IPS DF 6.9 (cell line): ENCODE data around the gene DHDDS.

Experiments
- DNase-seq: peaks from one replicate; pipeline ENCODE4 v3.0.0-alpha.2; 2013; ENCODE audit warnings: low read depth, low spot score
- H3K27ac ChIP-seq: one replicate; pipeline ENCODE4 v1.5.1; 2013; ENCODE audit warnings: low read length, control low read depth
- H3K27me3 ChIP-seq: 2 replicates; pipeline ENCODE4 v1.6.1; 2013; ENCODE audit warnings: mild to moderate bottlenecking, low read length; ENCODE audit not compliant: control insufficient read depth, insufficient read depth
- H3K36me3 ChIP-seq: 2 replicates; pipeline ENCODE4 v1.6.1; 2013; ENCODE audit warnings: low read length; ENCODE audit not compliant: control insufficient read depth, insufficient read depth
- H3K4me1 ChIP-seq: 2 replicates; pipeline ENCODE4 v1.6.1; 2013; ENCODE audit warnings: low read length; ENCODE audit not compliant: control insufficient read depth, insufficient read depth
- H3K4me3 ChIP-seq: 2 replicates; pipeline ENCODE4 v1.5.1; 2013; ENCODE audit warnings: mild to moderate bottlenecking, low read length
- H3K9me3 ChIP-seq: 2 replicates; pipeline ENCODE4 v1.6.1; 2013; ENCODE audit warnings: low read length, inconsistent platforms; ENCODE audit not compliant: control insufficient read depth, insufficient read depth
- WGBS: extraction: QIAGEN DNeasy Blood & Tissue Kit; methylation state at CpG from one replicate; pipeline ENCODE4 v1.1.7; 2013; ENCODE audit warnings: mixed read lengths, missing lambda C conversion rate; ENCODE audit not compliant: insufficient read length, insufficient coverage; 5-methylcytosine and 5-hydroxymethylcytosine counted together

DHDDS gene

DNA sequence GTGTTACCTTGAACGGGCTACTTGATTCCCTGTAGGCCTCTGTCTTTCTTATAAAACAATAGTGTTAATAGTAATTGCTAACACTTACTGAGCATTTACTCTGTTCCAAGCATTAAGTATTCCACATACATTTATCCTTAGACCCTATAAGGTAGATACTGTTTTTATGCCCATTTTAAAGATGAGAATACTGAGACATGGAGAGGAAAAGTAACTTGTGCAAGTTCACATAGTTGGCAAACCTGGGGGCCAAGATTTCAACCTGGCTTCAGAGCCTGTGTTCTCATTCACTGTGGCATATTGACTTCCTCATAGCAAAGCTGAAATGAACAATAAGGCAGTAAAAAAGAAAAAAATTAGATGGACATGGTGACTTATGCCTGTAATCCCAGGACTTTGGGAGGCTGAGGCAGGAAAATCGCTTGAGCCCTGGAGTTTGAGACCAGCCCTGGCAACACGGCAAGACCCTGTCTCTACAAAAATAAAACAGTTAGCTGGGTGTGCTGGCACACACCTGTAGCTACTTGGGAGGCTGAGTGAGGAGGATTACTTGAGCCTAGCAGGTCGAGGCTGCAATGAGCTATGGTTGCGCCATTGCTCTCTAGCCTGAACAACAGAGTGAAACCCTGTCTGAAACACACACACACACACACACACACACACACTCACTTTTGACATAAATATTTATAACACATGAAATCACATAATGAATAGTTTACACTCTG, 20.5 kb downstream of the DHDDS start:
- Histone ChIP-seq H3K27me3 (no peaks in the 10 kb centered on the region), H3K9me3 (no peaks in the 10 kb centered on the region), H3K4me1 (no peaks in the 10 kb centered on the region), H3K36me3 (peaks cover 2% of the 10 kb centered on the region; the same call in 1 of the 2 replicates), H3K4me3 (no peak overlapping the region), H3K27ac (no peak overlapping the region)
- WGBS, result no CpG with 5 or more reads among the region's 5 CpGs
- DNase-seq, result no peak

DNA sequence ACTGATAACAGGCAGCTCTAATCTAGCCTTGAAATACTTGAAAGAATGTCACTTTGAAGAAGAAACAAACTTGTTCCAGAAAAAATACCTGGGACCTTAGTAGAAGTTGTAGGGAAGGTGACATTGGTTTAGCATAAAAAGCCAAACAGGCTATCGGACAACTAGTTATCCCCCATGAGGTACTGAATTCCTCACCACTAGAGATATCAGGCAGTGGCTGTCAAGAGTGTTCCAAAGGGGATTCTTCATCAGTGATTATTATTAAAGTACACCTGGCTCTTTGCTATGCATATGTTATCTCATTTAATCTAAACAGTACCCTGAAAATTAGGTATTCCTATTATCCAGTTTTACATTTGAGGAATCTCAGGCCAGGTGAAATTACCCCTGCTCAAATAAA, 27.0 kb downstream of the DHDDS start:
- WGBS, result no CpG with 5 or more reads among the region's 1 CpG
- no peaks in the 10 kb centered on the region for H3K27me3 ChIP-seq
- no peak overlapping the region for H3K27ac ChIP-seq
- H3K4me1 ChIP-seq, result no peaks in the 10 kb centered on the region
- no peak overlapping the region for H3K4me3 ChIP-seq
- peaks cover 4% of the 10 kb centered on the region; the same call in 1 of the 2 replicates for H3K36me3 ChIP-seq
- H3K9me3 ChIP-seq, result no peaks in the 10 kb centered on the region
- no peak for DNase-seq

DNA sequence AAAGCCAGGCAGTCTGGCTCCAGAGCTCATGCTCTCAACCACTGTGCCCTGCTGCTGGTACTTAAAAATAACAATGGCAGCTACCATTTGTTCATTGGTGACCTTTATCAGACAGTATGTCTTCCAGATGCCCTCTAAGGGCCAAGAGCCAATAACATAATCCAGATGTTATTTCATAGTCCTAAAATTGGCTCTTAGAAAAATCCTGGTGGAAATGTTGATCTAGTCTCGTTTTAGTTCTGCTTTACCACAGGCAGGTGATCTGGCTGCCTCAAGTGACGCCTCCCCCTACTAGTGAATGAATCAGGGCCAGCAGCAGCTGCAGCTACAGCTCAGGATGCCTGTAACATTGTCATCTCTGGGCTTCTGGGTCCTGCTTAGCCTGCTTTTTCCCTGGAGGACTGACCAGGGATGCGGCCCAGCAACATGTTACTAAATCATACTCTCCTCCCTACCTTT, 27.5 kb downstream of the DHDDS start:
- no CpG with 5 or more reads among the region's 3 CpGs for WGBS
- no peaks in the 10 kb centered on the region for H3K27me3 ChIP-seq
- no peaks in the 10 kb centered on the region for H3K4me1 ChIP-seq
- H3K9me3 ChIP-seq, result no peaks in the 10 kb centered on the region
- H3K27ac ChIP-seq, result no peak overlapping the region
- H3K36me3 ChIP-seq, result peaks cover 4% of the 10 kb centered on the region; the same call in 1 of the 2 replicates
- no peak for DNase-seq
- no peak overlapping the region for H3K4me3 ChIP-seq

DNA sequence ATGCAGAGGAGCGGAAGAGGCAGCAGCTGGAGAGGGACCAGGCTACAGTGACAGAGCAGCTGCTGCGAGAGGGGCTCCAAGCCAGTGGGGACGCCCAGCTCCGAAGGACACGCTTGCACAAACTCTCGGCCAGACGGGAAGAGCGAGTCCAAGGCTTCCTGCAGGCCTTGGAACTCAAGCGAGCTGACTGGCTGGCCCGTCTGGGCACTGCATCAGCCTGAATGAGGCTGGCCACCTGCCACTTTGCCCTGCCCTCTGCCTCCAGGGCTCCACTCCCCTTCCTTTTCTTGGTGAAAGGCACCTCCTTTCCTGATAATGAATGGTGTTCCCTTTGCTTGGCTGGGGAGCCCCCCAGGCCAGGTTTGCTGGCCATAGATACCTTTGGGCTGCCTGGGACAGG, 36.8 kb downstream of the DHDDS start:
- H3K27me3 ChIP-seq, result no peaks in the 10 kb centered on the region
- H3K4me3 ChIP-seq, result no peak overlapping the region
- H3K9me3 ChIP-seq, result no peaks in the 10 kb centered on the region
- H3K27ac ChIP-seq, result no peak overlapping the region
- peaks cover 17% of the 10 kb centered on the region; the same call in 1 of the 2 replicates for H3K36me3 ChIP-seq
- no CpG with 5 or more reads among the region's 10 CpGs for WGBS
- no peaks in the 10 kb centered on the region; the same call in 1 of the 2 replicates for H3K4me1 ChIP-seq
- DNase-seq, result no peak

DNA sequence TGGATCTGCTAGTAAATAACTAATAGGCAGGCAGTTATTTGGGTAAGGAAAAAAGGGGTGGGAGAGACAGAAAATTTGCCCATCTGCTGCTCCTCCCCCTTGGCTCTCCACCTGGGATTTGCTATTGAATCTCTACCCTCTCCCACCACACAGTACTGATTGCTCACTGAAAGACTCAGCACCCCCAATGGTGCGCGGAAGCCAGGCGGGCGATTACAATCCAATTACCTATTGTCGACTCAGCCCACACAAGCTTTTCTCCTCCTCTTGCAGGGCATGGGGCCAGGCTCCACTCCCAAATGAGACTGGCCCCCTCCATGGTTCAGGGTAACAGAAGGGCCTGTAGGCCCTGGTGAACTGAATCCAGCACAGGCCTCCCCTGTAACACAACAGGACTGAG, 37.4 kb downstream of the DHDDS start:
- H3K27me3 ChIP-seq, result no peaks in the 10 kb centered on the region
- peaks cover 20% of the 10 kb centered on the region; the same call in 1 of the 2 replicates for H3K36me3 ChIP-seq
- no peak overlapping the region for H3K27ac ChIP-seq
- no peaks in the 10 kb centered on the region; the same call in 1 of the 2 replicates for H3K4me1 ChIP-seq
- no peaks in the 10 kb centered on the region for H3K9me3 ChIP-seq
- no CpG with 5 or more reads among the region's 5 CpGs for whole genome bisulfite sequencing
- no peak for DNase-seq
- no peak overlapping the region for H3K4me3 ChIP-seq

DNA sequence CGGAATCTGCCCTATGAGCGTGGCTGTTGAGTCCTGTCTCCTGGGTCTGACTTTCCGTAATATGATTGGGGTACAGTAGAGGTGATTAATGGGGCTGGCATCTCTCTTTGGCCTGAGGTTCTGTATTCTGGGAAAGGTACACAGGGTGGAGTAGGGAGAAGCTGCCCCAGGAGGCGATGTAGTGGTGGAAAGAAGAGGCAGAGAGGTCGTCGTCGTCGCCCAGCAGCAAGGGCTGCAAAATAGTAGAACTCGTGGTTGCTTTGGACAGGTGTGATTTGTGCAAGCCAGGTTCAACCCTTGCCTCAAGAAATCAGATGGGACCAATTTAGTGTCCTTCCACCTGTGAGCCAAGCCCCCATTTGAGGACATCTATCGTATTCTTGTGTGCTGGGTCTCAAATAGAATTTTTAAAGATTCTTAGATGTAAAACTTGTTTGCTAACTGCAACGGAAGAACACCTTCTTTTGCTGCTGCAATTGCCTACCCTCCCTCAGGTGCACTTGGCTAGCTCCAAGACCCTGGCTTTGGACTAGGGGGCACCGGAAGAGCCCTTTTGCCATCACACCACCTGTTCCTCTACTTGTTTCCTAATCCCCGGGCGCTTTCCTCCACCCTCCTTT, 38.9 kb downstream of the DHDDS start:
- peaks cover 20% of the 10 kb centered on the region; the same call in 1 of the 2 replicates for H3K36me3 ChIP-seq
- H3K4me3 ChIP-seq, result peak overlapping the region; percentile 67; the same call in 1 of the 2 replicates
- no peak for DNase-seq
- H3K4me1 ChIP-seq, result no peaks in the 10 kb centered on the region; the same call in 1 of the 2 replicates
- no peaks in the 10 kb centered on the region for H3K27me3 ChIP-seq
- H3K27ac ChIP-seq, result no peak overlapping the region
- H3K9me3 ChIP-seq, result no peaks in the 10 kb centered on the region
- WGBS, result no CpG with 5 or more reads among the region's 14 CpGs

DNA sequence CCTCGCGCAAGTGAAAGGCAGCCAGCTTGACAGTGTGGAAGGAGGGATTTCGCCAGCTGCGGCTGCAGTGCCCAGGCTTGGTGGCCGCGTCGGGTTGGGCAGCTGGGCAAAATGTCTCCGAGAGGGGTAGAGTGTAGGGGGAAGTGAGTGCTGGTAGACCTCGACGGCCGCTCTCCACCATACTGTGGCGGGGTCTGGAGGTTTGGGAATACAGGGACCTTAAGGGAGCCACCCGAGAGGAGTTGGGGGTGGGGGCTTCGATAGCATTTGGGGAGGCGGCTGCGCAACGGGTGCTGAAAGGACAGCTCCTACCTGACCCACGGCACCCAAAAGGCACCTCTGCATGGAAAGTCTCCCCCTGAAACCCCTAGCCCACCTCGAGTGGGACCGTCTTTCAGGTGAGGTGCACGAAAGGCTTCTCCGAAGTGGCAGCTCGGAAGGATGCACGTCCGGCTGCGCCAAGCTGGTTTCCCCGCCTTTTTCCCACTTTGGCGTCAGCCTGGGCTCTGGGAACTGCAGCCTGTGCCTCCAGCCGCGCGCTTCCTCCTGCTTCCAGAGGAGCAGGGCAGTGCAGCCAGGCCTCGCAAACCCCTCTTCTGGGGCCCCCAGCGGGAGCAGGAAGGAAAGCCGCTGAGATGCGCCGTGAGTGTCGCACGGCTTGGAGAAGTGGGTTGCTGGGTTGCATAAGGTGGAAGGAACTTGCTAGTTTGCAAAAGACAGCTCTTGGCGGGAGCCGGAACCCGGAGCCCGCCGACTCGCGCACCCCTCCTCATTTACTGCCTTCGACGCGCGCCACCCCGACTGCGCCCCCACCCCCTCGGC, 39.6 kb downstream of the DHDDS start:
- WGBS, result no CpG with 5 or more reads among the region's 52 CpGs
- Histone ChIP-seq H3K9me3 (no peaks in the 10 kb centered on the region), H3K36me3 (peaks cover 17% of the 10 kb centered on the region; the same call in 1 of the 2 replicates), H3K4me3 (peak overlapping the region; percentile 67; the same call in 1 of the 2 replicates), H3K27me3 (no peaks in the 10 kb centered on the region), H3K27ac (no peak overlapping the region), H3K4me1 (no peaks in the 10 kb centered on the region; the same call in 1 of the 2 replicates)
- DNase-seq, result no peak

DNA sequence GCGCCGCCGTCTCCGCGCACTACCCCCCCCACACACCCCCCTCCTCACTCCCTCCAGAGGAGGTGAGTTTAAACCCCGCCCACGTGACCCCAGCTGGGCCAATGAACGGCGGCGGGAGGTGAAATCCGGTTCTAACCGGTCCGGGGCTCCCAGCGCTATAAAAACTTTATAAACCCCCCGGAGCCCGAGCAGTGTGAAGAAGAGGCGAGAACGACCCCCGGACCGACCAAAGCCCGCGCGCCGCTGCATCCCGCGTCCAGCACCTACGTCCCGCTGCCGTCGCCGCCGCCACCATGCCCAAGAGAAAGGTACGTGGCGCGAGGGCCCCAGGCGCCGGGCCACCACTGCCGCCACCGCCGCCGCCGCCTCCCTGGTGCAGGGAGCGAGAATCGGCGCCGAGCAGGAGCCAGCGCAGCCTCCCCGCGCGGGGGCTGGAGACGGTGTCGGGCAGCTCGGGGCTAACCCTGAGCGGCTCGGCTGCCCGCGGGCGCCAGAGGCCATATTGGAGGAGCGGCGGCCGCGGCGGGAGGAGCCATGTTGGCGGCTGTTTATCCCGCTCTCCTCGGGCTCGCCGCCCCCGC, 40.3 kb downstream of the DHDDS start, which contains the start of gene HMGN2:
HMGN2 (plus strand) TSS at position 121 of the 581 bp plus-strand sequence; CDS start at position 294, 173 bp downstream.
- Histone ChIP-seq H3K4me1 (no peaks in the 10 kb centered on the region; the same call in 1 of the 2 replicates), H3K9me3 (no peaks in the 10 kb centered on the region), H3K27me3 (no peaks in the 10 kb centered on the region), H3K27ac (no peak within 1 kb of the TSS), H3K4me3 (peak within 1 kb of the TSS; percentile 67), H3K36me3 (peaks cover 17% of the 10 kb centered on the region; the same call in 1 of the 2 replicates)
- DNase-seq, result peak; percentile 77
- WGBS, result no CpG with 5 or more reads among the region's 69 CpGs

DNA sequence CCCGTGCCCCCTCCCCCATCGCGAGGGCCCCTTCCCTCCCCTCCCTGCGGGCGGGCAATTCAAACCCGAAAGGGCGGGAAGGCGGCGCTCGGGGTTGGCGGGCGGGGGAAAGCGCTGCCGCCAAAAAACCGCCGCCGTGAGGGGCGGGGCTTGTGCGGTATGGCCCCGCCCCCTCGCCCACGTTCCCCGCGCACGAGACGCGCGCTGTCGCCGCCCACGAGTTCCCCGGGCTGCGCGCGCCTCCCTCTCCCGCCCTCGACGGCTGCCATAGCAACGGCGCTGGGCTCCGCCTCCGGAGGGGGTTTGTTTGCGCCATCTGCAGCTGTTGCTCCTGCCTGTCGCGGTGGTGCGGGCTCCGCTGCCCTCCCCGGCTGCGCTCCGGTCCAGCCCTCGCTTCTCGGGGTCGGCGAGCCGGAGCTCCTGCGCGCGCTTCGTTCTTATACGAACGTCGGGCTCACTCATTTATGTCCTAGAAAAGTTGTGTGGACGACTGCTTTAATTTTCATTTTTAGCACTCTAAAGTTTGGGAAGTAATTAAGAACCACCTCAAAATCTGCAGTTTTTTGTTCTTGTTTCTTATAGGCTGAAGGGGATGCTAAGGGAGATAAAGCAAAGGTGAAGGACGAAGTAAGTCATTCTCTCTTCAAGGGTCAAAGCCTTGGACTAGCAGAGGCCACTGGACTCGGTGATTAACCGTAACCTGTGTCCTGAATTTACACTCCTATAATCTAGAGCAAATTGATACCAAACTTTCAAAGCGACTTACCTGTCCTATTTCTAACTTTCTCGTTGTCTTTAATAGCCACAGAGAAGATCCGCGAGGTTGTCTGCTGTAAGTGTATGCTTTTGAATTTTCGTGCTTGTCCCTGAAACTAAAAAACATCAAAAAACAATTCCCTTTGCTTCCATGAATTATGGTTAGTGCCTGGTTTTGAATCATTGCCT, 41.1 kb downstream of the DHDDS start:
- H3K9me3 ChIP-seq, result no peaks in the 10 kb centered on the region
- no peaks in the 10 kb centered on the region for H3K27me3 ChIP-seq
- no peak overlapping the region for H3K27ac ChIP-seq
- H3K4me1 ChIP-seq, result no peaks in the 10 kb centered on the region; the same call in 1 of the 2 replicates
- WGBS, result no CpG with 5 or more reads among the region's 71 CpGs
- peak overlapping the region; percentile 67; the same call in 1 of the 2 replicates for H3K4me3 ChIP-seq
- H3K36me3 ChIP-seq, result peaks cover 21% of the 10 kb centered on the region; the same call in 1 of the 2 replicates
- peak; percentile 82 for DNase-seq
